VCaP (cell line): Measurements from ENCODE around the gene TNFAIP8.

ENCODE experiments used
- H3K27ac ChIP-seq: fragments of 450-650 bp; 2 replicates; pipeline ENCODE4 v1.5.1; 2017
- TF ChIP-seq, protein P1 (sequence below): fragments of 450-650 bp; conservative IDR thresholded peaks from 2 replicates; pipeline ENCODE4 v1.5.1; 2017; ENCODE audit warnings: mild to moderate bottlenecking, moderate library complexity

The TNFAIP8 gene

DNA sequence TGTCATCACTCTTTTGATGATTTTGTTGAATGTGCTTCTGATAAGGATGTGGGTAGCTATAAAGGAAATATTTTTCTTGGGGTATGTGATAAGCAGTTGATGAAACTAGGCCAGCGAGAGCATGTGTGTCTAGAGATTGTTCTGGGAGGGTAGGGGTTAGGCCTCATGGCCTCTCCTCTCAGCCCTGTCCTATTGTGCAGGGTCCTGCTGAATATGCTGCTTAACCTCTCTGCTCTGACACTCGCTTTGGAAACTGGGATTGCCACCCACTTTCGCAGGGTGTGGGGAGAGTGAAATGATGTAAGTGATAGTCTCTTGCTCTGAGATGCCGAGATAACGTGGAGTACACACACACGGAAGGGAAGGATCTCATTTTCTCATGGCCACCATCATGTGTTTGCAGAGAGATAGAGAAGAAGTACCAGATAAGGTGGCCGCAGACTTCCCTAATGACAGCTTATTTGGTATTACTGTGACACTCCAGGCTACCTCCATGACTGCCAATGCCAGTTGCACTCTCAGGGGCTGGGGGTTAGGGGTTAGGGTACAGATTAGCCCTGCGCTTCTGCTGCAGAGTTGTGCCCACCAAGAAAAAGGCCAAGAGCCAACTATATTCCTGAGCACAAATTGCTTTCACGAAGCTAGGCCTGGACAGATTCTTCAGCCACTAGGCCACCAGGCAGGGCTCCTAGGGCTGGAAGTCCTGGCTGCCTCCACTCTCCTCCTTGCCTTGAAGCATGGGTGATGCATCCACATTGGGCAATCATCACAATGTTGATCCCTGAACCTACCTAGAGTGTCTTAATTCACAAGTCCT lies 25.2 kb upstream of the TNFAIP8 start:
- TF ChIP-seq, protein P1, sequence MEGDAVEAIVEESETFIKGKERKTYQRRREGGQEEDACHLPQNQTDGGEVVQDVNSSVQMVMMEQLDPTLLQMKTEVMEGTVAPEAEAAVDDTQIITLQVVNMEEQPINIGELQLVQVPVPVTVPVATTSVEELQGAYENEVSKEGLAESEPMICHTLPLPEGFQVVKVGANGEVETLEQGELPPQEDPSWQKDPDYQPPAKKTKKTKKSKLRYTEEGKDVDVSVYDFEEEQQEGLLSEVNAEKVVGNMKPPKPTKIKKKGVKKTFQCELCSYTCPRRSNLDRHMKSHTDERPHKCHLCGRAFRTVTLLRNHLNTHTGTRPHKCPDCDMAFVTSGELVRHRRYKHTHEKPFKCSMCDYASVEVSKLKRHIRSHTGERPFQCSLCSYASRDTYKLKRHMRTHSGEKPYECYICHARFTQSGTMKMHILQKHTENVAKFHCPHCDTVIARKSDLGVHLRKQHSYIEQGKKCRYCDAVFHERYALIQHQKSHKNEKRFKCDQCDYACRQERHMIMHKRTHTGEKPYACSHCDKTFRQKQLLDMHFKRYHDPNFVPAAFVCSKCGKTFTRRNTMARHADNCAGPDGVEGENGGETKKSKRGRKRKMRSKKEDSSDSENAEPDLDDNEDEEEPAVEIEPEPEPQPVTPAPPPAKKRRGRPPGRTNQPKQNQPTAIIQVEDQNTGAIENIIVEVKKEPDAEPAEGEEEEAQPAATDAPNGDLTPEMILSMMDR, result no peak
- H3K27ac ChIP-seq, result no peak overlapping the region

DNA sequence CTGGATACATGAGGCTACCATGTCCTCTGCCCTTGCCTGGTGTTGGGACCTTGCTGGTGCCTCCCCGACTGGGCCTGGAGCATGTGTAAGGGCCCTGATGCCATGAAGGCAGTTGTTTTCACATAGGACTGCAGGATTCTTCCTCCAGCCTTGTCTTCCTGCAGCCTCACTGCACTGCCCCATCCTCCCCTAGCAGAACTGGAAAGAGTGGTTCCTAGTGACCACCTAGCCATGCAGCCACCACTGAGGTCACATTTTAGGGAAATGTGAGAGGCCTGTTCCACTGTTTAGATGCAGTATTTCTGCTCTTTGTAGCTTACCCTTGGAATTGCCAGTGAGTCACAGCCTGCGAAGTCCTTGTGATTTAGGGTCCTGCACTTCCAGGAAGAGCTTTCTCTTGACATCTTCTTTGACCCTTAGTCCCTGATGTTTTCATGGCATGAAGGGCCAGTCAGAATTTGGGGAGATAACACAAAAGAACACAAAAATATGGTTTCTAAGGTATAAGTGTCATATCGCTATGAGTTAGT lies 24.2 kb upstream of the TNFAIP8 start:
- H3K27ac ChIP-seq, result no peak overlapping the region
- TF ChIP-seq, protein P1, result no peak

DNA sequence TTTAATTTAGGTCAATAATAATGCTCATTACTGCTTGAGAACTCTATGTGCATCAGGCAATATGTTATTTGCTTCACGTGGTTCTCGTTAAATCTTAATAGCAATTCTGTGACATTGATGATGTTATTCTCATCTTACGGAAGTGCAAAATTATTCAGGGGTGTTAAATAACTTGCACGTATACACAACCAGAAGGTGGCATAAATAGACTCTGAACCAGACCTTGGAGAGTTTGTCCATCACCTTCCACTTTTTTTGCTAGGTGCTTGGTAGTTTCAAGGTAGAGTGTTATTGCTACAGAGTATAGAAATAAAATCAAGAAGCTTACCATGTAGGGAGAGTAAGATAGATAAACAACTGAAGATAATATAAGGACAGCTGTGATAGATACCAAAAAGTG lies 23.6 kb upstream of the TNFAIP8 start:
- no peak overlapping the region for H3K27ac ChIP-seq
- TF ChIP-seq, protein P1, result no peak

DNA sequence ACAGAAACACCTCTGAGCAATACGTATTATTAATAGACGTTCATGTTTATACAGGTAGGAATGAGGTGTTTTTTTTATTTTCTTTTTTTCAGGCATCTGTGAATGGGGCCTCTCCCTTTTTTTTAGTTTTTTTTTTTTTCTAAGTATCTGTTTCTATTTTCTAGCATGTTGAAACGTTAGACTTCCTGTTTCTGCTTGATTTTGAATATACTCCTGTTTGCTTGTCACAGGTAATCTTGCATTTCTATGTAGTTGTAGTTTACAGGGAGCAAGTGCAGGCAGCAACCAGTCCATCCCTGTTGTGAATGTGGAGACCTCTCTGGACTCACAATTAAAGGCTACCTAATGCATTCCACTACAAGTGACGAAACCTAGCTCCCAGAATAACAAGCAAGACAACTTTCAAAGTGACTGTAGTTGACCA lies 22.8 kb upstream of the TNFAIP8 start:
- TF ChIP-seq, protein P1, result no peak
- H3K27ac ChIP-seq, result no peak overlapping the region

DNA sequence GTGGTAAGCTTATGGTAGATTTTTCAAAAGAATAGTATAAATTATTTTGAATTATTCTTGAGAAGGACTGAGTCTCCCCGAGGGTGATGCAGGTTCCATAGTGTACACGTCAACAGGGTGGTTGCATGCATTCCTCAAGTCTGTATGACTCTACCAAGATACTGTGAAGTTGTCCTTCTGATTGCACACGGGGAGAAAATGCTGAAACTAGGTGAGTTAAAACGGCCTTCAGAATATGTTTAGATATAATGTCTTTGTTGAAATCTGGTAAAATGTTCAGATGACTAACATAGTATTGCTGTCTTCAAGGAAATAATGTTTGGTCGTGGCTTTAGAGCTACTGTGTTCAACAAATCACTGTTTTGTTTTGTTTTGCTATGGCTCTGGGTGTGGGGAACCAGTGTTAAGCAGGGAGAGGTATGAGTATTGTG lies 22.4 kb upstream of the TNFAIP8 start:
- TF ChIP-seq, protein P1, result no peak
- H3K27ac ChIP-seq, result no peak overlapping the region

DNA sequence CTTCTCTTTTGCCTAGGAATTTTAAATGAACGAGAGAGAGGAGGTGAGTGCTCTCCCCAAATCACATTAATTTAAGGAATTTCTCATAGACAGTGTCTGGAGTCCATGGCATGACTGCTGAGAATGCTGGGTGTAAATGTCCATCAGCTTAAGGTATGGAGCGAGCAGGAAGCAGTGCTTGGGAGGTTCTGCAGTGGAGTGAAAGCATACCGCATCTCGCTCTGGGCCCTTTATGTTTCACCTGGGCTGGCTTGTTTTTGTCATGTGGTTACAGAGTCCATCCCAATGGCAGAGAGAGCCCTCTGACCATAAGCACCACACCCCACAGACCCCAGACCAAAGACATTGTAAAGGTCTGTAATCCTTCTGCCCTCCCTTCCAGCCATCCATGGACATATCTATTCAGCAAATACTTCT lies 20.6 kb upstream of the TNFAIP8 start:
- no peak overlapping the region for H3K27ac ChIP-seq
- TF ChIP-seq, protein P1, result peak; percentile 61

DNA sequence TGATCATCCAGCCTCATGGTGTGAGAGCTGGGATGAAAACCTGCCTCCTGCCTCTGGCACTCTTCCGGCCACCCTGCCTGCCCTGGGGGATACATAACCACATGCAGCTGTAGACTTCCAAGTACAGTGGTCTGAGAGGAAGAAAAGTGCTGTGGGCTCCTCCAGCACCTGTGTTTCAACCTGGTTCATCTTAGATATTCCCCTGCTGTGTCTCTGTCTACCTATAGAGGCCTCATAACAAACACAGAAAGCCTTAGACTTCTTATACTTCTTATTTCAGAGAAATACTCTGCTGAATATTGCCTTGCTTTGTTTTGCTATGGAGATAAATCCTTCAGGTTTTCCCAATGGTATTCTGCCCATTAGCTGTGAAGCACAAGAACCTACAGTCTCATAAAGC lies 19.6 kb upstream of the TNFAIP8 start:
- H3K27ac ChIP-seq, result no peak overlapping the region
- TF ChIP-seq, protein P1, result no peak
